Measurements from ENCODE around the gene SLC16A5.
A peak's percentile ranks its signal among the peaks of the same experiment; 100 is the strongest.

Gene SLC16A5

DNA sequence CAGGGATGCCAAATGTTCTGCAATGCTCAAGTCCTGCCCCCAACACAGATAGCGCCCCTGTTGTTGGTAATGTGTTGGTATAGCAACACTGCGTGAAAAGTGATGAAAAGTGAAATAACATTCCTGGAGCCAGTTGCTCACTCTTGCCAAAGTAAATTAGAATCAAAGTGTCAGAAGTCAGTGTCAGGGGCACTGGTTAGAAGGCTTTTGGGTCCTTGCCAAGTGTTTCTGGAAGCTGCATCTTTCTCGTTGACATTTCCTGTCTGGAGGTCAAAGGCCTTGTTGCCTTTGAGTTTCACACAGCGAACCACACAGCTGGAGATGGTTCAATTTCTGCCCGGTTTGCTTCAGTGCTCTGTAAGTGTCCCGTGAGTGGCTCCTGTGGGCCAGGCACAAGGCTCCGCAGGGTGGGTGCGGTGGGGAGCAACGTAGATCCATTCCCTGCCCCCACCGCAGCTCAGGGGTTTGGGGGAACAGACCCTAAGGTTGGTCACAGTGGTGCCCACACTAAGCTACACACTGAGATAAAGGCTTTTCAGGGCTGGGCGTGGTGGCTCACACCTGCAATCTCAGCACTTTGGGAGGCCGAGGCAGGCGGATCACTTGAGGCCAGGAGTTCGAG is 3.6 kb upstream of the SLC16A5 start:
- DNase-seq = no peak

DNA sequence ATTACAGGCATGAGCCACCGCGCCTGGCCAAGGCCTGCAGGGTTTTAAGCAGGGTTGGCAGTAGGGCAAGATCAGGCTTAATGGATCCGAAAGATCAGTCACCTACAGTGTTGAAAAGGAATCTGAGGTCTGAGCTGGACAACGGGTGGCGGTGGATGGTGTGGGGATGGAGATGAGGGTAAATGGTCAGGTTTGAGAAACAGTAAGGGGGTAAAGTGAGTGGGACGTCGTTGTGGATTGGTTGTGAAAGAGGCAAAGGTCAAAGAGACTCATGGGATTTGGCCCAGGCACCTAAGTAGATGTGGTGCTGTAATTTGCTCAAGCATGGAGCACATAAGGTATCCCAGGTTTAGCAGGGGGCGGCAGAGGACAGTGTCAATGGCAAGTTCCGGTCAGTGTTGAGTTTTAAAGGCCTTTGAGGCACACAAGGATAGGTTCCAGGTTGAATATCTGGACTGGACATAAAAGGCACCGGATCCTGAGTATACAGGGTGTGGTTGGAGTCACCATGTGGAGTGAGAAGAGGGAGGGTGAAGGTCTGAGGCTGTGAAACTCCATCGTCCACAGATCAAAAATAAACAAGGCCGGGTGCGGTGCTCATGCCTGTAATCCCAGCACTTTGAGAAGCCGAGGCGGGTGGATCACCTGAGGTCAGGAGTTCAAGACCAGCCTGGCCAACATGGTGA is 1.1 kb upstream of the SLC16A5 start:
- no peak for DNase-seq

DNA sequence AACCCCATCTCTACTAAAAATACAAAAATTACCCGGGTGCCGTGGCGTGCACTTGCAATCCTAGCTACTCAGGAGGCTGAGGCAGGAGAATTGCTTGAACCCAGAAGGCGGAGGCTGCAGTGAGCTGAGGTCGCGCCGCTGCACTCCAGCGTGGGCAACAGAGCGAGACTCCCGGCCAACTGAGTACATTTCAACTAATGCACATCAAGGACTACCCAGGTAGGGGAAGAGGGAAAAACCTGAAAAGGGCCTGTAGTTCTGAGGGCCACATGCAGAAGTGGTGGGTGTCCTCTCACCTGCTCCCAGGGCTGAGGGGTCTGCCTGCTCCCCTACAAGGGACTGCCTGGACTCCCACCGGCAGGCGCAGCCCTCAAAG is 584 bp upstream of the SLC16A5 start:
- no peak for DNase-seq

- no peak for DNase-seq
Measured at GRCh38 chr17:75088465-75089417, 987 bp downstream of the SLC16A5 start.

GRCh38 chr17:75090871-75091854 is 3.4 kb downstream of the SLC16A5 start:
- no peak for DNase-seq

GRCh38 chr17:75091855-75092327 is 4.1 kb downstream of the SLC16A5 start:
- DNase-seq = no peak

GRCh38 chr17:75093548-75094158 is 5.9 kb downstream of the SLC16A5 start:
- DNase-seq = no peak

DNA sequence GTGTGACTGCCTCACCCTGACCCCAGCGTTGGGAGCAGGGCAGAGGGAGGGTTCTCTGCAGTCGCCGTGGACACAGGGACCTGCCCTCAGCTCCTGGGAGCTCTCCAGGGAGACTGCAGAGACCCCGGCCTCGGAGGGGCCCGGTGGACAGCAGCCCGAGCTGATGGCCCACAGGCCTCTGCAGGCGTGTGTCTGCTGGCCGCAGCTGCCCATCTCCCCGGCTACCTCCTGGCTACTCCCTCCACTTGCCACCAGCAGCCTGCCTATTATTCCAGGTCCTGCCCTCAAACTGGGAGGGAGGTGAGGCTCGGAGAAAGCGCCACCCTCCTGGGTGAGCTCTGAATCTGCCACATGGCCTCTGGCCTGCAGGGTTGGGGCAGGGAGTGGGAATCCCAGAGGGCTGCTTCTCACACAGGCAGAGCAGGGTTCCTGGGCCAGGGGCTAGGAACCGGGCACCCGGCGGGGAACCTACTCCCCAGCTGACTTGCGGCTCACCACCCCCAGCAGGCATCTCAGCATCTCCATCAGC is 7.2 kb downstream of the SLC16A5 start:
- no peak for DNase-seq

DNA sequence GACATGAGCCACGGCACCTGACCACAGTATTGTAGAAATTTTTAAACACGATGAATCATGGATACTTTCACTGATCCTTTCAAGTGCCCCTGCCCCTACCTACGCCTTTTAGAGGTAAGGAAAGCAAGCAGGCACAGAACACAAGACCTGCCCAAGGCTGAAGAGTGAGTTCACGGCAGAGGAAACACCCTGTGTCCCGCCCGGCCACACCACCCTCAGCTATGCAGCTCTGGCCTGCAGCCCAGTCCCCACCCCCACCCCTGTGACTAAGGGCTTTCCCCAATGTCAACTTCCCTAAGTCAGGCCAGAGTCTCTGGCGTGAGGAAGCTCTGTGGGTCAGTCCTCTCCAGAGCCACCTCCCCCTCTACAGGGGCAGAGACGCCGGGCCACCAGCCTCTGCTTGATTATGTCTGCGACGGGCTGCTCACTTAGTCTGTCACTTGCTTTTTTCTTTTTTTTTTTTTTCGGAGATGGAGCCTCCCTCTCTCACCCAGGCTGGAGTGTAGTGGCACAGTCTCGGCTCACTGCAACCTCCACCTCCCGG is 8.4 kb downstream of the SLC16A5 start:
- DNase-seq = peak in 9 of 56 donors; percentile 12 to 41 (median 17)

DNA sequence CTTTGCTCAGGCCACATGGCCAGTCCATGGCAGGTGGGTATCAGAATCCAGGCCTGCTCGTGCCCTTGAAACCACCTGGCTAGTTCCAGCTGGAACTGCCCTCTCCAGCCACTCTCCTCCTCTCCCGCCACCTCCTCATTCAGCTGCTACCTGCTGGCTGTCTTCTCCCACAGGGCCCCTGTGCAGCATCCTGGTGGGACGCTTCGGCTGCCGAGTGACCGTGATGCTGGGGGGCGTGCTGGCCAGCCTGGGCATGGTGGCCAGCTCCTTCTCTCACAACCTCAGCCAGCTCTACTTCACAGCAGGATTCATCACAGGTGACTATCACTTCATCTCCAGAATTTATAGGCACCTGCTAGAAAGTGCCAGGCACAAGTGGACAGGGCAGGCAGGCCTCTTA is 10.1 kb downstream of the SLC16A5 start:
- DNase-seq = no peak

DNA sequence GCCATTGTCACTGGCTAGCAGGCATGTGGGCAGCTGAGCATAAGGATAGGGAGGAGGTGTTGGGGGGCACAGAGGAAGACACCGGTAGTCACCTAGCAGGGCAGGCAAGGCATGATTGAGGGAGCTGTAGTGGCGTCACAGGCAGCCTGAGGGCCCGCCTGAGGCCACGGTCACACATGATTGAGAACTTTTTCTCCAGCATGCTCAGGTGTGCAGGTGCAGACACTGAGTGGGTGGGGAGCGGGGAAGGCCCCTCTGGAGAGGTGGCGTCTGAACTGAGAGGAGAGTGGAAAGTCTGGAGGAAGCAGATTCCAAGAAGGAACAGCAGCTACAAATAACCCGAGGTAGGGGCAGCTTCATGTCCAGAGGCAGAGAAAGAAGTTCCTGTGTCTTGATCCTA is 11.1 kb downstream of the SLC16A5 start:
- DNase-seq = no peak

- DNase-seq = no peak
Measured at GRCh38 chr17:75099881-75100595, 12.3 kb downstream of the SLC16A5 start.

DNA sequence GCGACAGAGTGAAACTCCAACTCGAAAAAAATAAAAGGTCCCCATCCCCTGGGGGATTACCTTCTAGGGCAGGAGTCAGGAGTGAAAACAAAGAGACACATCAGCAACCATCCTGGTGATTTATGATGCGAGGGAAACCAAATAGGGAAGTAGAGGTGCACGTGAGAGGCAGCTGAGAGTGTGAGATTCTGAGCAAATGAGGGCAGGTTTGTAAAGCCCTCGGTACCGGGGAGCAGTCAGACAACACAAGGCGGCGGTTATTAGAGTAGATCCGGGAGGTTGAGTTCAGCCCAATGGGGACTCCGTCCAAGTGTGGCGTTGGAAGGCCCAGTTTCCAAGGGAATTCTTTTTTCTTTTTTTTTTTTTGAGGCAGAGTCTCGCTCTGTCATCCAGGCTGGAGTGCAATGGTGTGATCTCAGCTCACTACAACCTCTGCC is 14.6 kb downstream of the SLC16A5 start:
- DNase-seq = peak in 1 of 56 donors; percentile 3

DNA sequence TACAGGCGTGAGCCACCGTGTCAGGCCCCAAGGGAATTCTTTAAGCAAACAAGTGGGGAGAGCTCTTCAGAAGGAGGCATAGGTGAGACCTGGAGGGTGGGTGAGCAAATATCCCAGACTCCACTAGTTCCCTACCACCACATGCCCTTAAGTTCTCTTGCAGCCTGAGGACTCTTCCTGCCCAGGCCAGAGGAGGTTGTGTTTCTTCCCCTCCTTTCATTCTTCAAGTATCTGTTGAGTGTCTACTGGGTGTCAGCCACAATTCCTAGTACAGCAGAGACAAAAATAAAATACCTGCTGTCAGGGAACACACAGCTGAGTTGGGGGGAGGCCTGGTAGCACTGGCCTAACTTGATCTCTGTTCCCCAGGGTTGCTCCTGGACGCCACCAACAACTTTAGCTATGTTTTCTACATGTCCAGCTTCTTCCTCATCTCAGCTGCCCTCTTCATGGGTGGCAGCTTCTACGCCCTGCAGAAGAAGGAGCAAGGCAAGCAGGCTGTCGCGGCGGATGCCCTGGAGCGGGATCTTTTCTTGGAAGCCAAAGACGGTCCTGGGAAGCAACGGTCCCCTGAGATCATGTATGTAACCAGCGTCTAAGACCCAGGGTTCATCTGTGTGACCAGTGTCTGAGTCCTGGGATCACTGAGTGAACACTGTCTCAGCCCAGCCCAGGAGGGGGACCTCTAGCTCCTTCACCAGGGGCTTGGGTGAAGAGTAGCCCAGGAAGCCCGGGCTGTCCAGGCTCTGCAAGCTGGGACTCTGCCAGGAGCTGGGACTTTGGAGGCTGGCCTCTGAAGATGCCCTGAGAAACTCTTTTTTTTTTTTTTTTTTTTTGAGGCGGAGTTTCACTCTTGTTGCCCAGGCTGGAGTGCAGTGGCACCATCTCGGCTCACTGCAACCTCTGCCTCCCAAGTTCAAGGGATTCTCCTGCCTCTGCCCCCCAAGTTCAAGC is 16.1 kb downstream of the SLC16A5 start:
- DNase-seq = no peak

- peak in 1 of 56 donors; percentile 23 for DNase-seq
Measured at GRCh38 chr17:75105126-75106080, 17.6 kb downstream of the SLC16A5 start.

GRCh38 chr17:75108193-75108592 is 20.4 kb downstream of the SLC16A5 start:
- no peak for DNase-seq

DNA sequence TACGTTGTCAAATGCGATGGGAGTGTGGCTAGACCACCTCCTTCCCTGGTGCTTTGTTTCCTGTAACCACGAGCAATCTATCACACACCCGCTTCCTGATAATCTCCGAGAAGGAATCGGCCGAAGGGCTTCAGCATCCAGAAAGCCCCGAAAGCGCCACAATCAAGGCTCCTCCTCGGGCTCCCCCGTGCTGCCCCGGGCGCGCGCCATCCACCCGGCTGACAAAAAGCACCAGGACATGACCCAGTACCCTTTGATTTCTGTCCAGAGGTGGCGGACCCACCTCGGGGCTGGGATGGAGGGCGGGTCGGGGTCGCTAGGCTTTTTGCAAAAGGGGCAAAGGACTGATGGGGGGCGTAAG is 21.3 kb downstream of the SLC16A5 start:
- no peak for DNase-seq

Measured in nucleus accumbens (tissue), 56 donors.